ENCODE results near the gene DNPEP. TPM values are rescaled to one million over a fixed set of nuclear protein-coding genes. Genes with fewer than 3 reads are reported as not detected.

The DNPEP gene
- total RNA-seq, 4 donors from 2014 or later: 35.2 to 88.1 (median 52.6) TPM

DNA sequence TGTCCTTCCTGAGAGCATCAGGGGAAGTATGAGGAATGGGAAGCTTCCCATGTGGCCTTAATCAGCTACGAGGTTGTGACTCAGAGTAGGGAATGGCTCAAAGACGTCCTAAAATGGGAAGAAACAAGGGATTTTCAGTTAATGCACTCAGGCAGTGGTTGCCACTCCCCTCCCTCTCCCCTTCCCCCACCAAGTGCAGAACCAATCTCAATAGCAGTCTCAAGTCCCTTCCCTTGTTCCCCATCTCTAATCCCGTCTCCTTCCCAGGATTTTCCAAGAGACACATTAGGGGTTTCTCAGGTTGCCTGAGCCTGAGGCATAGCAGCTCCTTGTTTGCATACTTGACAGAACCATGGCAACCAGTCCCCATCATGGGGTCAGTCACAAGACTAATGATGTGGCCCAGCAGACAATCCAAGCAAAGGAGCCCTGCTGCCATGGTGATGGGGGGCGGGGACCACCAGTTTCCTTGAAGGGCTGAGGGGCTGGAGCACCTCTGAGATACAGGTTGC is 36.9 kb downstream of the DNPEP start:
- 37 to 48% methylated on average over 4 of the region's 4 CpGs for WGBS, 2 donors
- Histone ChIP-seq H3K36me3 (no peaks in the 10 kb centered on the region), H3K4me1 (no peaks in the 10 kb centered on the region), H3K9me3 (no peaks in the 10 kb centered on the region), H3K27me3 (peaks cover 0 to 34% of the 10 kb centered on the region in 2 donors), H3K4me3 (no peak overlapping the region), H3K27ac (no peak overlapping the region)
- DNase-seq (ENCODE audit: low spot score in 2 of 2): no peak
- TF ChIP-seq POLR2A (IDR thresholded peaks at IDR 0.05) (no peak), EP300 (IDR thresholded peaks at IDR 0.05) (no peak)
- TF ChIP-seq, protein P1, sequence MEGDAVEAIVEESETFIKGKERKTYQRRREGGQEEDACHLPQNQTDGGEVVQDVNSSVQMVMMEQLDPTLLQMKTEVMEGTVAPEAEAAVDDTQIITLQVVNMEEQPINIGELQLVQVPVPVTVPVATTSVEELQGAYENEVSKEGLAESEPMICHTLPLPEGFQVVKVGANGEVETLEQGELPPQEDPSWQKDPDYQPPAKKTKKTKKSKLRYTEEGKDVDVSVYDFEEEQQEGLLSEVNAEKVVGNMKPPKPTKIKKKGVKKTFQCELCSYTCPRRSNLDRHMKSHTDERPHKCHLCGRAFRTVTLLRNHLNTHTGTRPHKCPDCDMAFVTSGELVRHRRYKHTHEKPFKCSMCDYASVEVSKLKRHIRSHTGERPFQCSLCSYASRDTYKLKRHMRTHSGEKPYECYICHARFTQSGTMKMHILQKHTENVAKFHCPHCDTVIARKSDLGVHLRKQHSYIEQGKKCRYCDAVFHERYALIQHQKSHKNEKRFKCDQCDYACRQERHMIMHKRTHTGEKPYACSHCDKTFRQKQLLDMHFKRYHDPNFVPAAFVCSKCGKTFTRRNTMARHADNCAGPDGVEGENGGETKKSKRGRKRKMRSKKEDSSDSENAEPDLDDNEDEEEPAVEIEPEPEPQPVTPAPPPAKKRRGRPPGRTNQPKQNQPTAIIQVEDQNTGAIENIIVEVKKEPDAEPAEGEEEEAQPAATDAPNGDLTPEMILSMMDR (IDR thresholded peaks at IDR 0.05): no peak

DNA sequence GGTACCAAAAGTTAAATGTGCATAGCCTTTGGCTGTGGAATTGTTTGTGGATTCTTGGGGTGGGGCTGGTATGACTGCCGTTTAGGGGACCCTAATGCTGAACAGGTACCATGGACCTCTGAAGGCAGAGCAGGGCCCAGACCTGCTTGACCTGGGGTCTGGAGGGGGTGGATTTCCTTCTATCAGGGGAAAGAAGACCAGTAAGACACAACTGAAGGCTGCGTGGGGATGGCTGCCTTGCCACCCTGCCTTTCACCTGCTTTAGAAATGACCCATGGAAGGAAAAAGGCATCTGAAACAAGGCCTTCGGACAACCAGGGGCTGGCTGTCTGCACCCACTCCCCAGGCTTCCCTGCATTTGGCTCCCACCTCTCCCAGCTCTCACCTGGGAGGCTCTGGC is 37.5 kb downstream of the DNPEP start:
- Histone ChIP-seq H3K36me3 (no peaks in the 10 kb centered on the region), H3K4me1 (peaks cover 0 to 1% (median 0%) of the 10 kb centered on the region in 4 donors), H3K4me3 (no peak overlapping the region), H3K27me3 (peaks cover 0 to 29% of the 10 kb centered on the region in 2 donors), H3K9me3 (no peaks in the 10 kb centered on the region), H3K27ac (no peak overlapping the region)
- no peak for DNase-seq (ENCODE audit: low spot score in 2 of 2)
- TF ChIP-seq EP300 (IDR thresholded peaks at IDR 0.05) (no peak), POLR2A (IDR thresholded peaks at IDR 0.05) (no peak)
- TF ChIP-seq, protein P1 (IDR thresholded peaks at IDR 0.05): no peak
- 67 to 76% methylated on average over 3 of the region's 3 CpGs for WGBS, 2 donors

DNA sequence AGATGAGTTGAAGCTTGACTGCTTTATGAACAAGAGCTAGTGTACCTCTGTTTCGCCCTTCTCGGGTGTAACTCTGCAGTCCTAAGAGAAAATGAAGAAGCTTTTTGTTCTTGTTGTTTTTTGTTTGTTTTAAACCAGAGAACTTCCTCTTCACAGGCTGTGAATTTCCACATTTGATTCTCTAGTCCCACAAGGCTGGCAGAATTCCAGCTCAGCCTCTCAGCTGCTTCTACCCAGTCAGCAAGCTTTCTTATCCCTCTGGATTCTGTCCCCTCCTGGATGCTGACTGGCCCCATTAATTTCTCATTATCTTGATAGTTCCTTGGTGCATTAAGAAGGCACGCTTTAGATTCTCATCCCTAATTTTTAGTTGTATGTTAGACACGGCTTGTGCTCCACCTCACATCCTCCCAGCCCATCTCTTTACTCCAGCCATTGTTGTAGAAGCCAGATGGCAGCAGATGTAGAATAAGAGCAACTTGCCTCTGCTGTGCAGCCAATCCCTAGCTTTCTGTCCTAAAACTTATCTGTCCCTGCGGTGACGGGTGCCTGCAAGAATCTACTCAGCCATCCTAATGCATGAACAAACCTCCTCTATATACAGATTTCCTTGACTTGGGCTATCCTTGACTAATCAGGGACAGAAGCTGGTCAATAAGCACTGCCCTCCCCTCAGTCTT is 42.8 kb downstream of the DNPEP start:
- Histone ChIP-seq H3K27me3 (no peaks in the 10 kb centered on the region), H3K9me3 (no peaks in the 10 kb centered on the region), H3K27ac (no peak overlapping the region), H3K4me3 (no peak overlapping the region), H3K4me1 (peaks cover 0 to 12% (median 0%) of the 10 kb centered on the region in 4 donors), H3K36me3 (no peaks in the 10 kb centered on the region)
- WGBS, 2 donors: 19 to 24% methylated on average over 6 of the region's 6 CpGs
- TF ChIP-seq POLR2A (IDR thresholded peaks at IDR 0.05) (no peak), EP300 (IDR thresholded peaks at IDR 0.05) (peak in 1 of 2 donors; percentile 4)
- TF ChIP-seq, protein P1 (IDR thresholded peaks at IDR 0.05): no peak
- peak; percentile 41 to 69 for DNase-seq (ENCODE audit: low spot score in 2 of 2)

DNA sequence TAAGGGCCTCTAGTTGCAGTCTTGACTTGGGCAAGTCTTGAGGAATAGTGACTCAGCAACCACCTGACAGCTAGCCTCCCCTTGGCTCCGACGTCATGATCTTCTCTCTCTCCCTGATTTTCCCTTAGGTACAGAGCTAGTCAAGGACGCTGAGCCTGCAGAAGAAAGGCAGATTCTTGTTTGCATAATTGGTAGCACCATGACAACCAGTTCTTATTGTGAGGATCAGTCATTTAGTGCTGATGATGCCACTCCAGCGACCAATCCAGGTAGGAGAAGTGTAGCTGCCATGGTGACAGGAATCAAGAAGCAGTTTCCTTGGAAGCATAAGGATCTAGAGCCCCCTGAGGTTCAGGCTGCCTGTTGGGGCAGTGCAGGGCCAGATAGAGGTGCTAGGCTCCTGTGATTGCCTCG is 52.3 kb downstream of the DNPEP start:
- no peak overlapping the region for H3K27ac ChIP-seq
- DNase-seq (ENCODE audit: low spot score in 2 of 2): no peak
- no peak overlapping the region for H3K4me3 ChIP-seq
- 40 to 42% methylated on average over 5 of the region's 5 CpGs for WGBS, 2 donors
- H3K4me1 ChIP-seq: no peaks in the 10 kb centered on the region
- H3K36me3 ChIP-seq: no peaks in the 10 kb centered on the region
- H3K9me3 ChIP-seq: peaks cover 0 to 18% (median 4%) of the 10 kb centered on the region in 4 donors
- peaks cover 0 to 56% of the 10 kb centered on the region in 2 donors for H3K27me3 ChIP-seq
- TF ChIP-seq EP300 (IDR thresholded peaks at IDR 0.05): no peak
- TF ChIP-seq, protein P1 (IDR thresholded peaks at IDR 0.05): no peak
- TF ChIP-seq POLR2A (IDR thresholded peaks at IDR 0.05): no peak

DNA sequence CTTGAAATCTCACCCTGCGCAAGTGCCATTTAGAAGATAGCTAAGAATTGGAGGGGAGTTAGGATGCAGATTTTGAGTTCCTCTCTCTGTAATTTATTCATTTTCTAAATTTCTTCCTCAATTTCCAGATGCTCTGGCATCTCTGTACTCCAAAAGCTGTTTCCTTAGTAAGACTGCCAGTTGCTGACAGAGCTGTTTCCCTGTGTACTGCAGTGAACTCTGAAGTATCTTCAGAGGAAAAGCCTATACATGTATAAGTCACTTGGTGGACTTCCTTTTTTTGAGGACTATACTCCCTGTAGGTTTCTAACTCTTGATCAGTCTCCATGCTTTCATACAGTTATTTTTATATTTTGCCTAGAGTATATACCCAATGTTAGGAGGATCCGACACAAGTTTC is 53.6 kb downstream of the DNPEP start:
- peaks cover 0 to 69% of the 10 kb centered on the region in 2 donors for H3K27me3 ChIP-seq
- H3K9me3 ChIP-seq: peaks cover 0 to 18% (median 4%) of the 10 kb centered on the region in 4 donors
- WGBS, 2 donors: 95 to 97% methylated on average over 2 of the region's 2 CpGs
- no peak overlapping the region for H3K27ac ChIP-seq
- H3K4me1 ChIP-seq: no peaks in the 10 kb centered on the region
- H3K4me3 ChIP-seq: no peak overlapping the region
- no peak for DNase-seq (ENCODE audit: low spot score in 2 of 2)
- TF ChIP-seq, protein P1 (IDR thresholded peaks at IDR 0.05): no peak
- TF ChIP-seq EP300 (IDR thresholded peaks at IDR 0.05) (no peak), POLR2A (IDR thresholded peaks at IDR 0.05) (no peak)
- no peaks in the 10 kb centered on the region for H3K36me3 ChIP-seq
